ENCODE data around the gene JOSD2. TPM values are rescaled to one million over a fixed set of nuclear protein-coding genes. Genes with fewer than 3 reads are reported as not detected.
A peak's percentile ranks its signal among the peaks of the same experiment; 100 is the strongest.

The JOSD2 gene
- total and polyA plus RNA-seq, 8 donors: 8.0 to 41.2 (median 14.2) TPM

DNA sequence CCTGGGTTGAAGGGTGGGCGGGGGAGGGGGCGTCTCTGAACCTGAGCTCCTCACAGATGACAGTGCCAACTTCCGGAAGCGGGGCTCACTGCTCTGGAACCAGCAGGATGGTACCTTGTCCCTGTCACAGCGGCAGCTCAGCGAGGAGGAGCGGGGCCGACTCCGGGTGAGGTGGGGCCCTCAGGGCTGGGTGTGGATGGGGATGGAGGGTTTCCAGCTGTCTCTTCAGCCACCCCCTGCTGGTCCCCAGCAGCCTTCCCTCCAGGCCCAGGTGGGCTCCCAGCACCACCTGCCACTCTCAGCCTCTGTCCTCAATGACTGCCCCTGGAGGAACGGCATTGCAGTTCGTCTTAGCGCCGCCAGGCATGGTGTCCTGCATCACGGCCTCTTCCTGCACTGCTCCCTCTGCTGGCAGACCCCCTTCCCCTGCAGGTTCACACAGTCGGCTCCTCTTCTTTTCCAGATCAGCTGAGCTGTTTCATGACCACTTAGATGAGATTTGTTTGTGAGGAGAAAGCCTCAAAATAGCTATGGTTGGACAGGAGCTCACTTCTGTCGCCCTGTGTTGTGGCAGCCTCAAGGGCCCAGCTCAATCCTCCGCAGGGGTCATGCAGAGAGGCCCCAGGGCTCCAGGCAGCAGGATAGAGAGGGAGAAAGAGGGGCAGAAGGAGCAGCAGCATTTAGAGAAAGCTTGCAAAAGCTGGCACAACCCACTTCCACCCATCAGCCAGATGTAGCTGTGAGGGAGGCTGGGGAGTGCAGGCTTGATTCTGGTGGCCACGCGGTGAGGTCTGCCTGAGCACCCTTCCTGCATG is 31.9 kb downstream of the JOSD2 start:
- FAIRE-seq (no peak), DNase-seq (peak in 2 of 6 donors; percentile 43 to 79), ATAC-seq (no peak)
- peaks cover 0 to 11% (median 0%) of the 10 kb centered on the region in 3 donors for H3K4me1 ChIP-seq
- H3K36me3 ChIP-seq: peaks cover 0 to 28% (median 25%) of the 10 kb centered on the region in 3 donors
- no peaks in the 10 kb centered on the region for H3K27me3 ChIP-seq
- WGBS, 2 donors: 92 to 94% methylated on average over 19 of the region's 19 CpGs
- H3K9me3 ChIP-seq: no peaks in the 10 kb centered on the region
- no peak overlapping the region for H3K4me3 ChIP-seq
- intact Hi-C loops (cut with DNase I): no loop called here
- TF ChIP-seq CTCF (IDR thresholded peaks at IDR 0.05): peak in 1 of 4 donors; percentile 7
- H3K27ac ChIP-seq: no peak overlapping the region

GRCh38 chr19:50477751-50478515 is 33.1 kb downstream of the JOSD2 start:
- Histone ChIP-seq H3K9me3 (no peaks in the 10 kb centered on the region), H3K27ac (no peak overlapping the region), H3K27me3 (no peaks in the 10 kb centered on the region), H3K4me1 (peaks cover 0 to 11% (median 0%) of the 10 kb centered on the region in 3 donors), H3K4me3 (peak overlapping the region in 1 of 4 donors; percentile 99), H3K36me3 (peaks cover 0 to 26% (median 24%) of the 10 kb centered on the region in 3 donors)
- FAIRE-seq (no peak), DNase-seq (peak in 2 of 6 donors; percentile 36 to 43), ATAC-seq (no peak)
- WGBS, 2 donors: 89 to 94% methylated on average over 17 of the region's 17 CpGs
- TF ChIP-seq CTCF (IDR thresholded peaks at IDR 0.05): no peak
- intact Hi-C loops (cut with DNase I): no loop called here

DNA sequence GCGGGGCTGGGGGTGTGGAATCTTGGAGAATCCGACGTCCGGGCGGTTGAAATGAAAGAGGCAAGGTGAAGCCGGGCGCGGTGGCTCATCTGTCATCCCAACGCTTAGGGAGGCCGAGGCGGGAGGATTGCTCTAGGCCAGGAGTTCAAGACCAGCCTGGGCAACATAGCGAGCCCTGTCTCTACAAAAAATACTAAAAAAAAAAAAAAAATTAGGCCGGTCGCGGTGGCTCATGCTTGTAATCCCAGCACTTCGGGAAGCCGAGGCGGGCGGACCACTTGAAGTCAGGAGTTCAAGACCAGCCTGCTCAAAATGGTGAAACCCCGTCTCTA is 34.1 kb downstream of the JOSD2 start:
- no peaks in the 10 kb centered on the region for H3K27me3 ChIP-seq
- peak overlapping the region; percentile 70 to 99 (median 82) for H3K4me3 ChIP-seq
- peak overlapping the region in 3 of 4 donors; percentile 58 to 82 (median 75) for H3K27ac ChIP-seq
- no peaks in the 10 kb centered on the region for H3K9me3 ChIP-seq
- intact Hi-C loops (cut with DNase I): no loop called here
- WGBS, 2 donors: 7 to 9% methylated on average over 20 of the region's 20 CpGs
- peaks cover 0 to 11% (median 0%) of the 10 kb centered on the region in 3 donors for H3K4me1 ChIP-seq
- no peak for TF ChIP-seq CTCF (IDR thresholded peaks at IDR 0.05)
- peaks cover 0 to 20% (median 18%) of the 10 kb centered on the region in 3 donors for H3K36me3 ChIP-seq
- ATAC-seq (no peak), FAIRE-seq (no peak), DNase-seq (no peak)

- WGBS, 2 donors: 1 to 2% methylated on average over 58 of the region's 58 CpGs
- TF ChIP-seq CTCF (IDR thresholded peaks at IDR 0.05): no peak
- ATAC-seq (peak; percentile 94 to 99 (median 96)), DNase-seq (peak; percentile 90 to 98 (median 95)), FAIRE-seq (no peak)
- peak within 1 kb of the TSS; percentile 58 to 82 (median 70) for H3K27ac ChIP-seq
- peak within 1 kb of the TSS; percentile 70 to 99 (median 82) for H3K4me3 ChIP-seq
- no peaks in the 10 kb centered on the region for H3K27me3 ChIP-seq
- H3K9me3 ChIP-seq: no peaks in the 10 kb centered on the region
- intact Hi-C loops (cut with DNase I): no loop called here
- H3K4me1 ChIP-seq: peaks cover 0 to 11% (median 0%) of the 10 kb centered on the region in 3 donors
- peaks cover 0 to 18% (median 15%) of the 10 kb centered on the region in 3 donors for H3K36me3 ChIP-seq
These were observed 34.6 kb downstream of the JOSD2 start, which contains the start of the genes EMC10 and GARIN5A for GRCh38 chr19:50476224-50476906. EMC10 (plus strand) TSS chr19:50476507; CDS start chr19:50476545, 38 bp downstream. GARIN5A (minus strand) TSS chr19:50476848; CDS start chr19:50476388, 460 bp downstream.
